ENCODE results near the gene CRYBA4. TPM values are rescaled to one million over a fixed set of nuclear protein-coding genes. Genes with fewer than 3 reads are reported as not detected.

CRYBA4 gene
- total RNA-seq, 2 experiments from 2014 or later: not detected

GRCh38 chr22:26616650-26617049 is 5.1 kb upstream of the CRYBA4 start:
- Histone ChIP-seq H3K27me3 (ENCODE audit: control insufficient read depth in 1 of 2, insufficient read depth in 2 of 2, low read length in 2 of 2) (no peaks in the 10 kb centered on the region), H3K4me3 (ENCODE audit: low read length) (no peak overlapping the region), H3K36me3 (ENCODE audit: insufficient read depth, low read length) (no peaks in the 10 kb centered on the region), H3K4me1 (ENCODE audit: insufficient read depth, low read length) (peaks cover 3% of the 10 kb centered on the region), H3K9me3 (ENCODE audit: control insufficient read depth in 1 of 2, insufficient read depth in 1 of 2, low read length in 2 of 2) (no peaks in the 10 kb centered on the region), H3K27ac (ENCODE audit: low read depth in 1 of 2, low read length in 2 of 2) (no peak overlapping the region)
- ChIA-PET POLR2A (no interaction called here), CTCF (no interaction called here)
- ATAC-seq (ENCODE audit: poor library complexity) (no peak), DNase-seq (no peak)
- Mint-ChIP-seq H3K4me1 (ENCODE audit: low read depth) (no peaks in the 10 kb centered on the region), H3K9me3 (no peaks in the 10 kb centered on the region), H3K4me3 (no peak overlapping the region), H3K36me3 (ENCODE audit: low read depth) (no peaks in the 10 kb centered on the region), H3K27me3 (no peaks in the 10 kb centered on the region), H3K27ac (no peak overlapping the region)
- no peak for TF ChIP-seq CTCF (IDR thresholded peaks at IDR 0.05)
- intact Hi-C loops (cut with DNase I, micrococcal nuclease): no loop called here

- no peak for ATAC-seq (ENCODE audit: poor library complexity)
- H3K27me3 Mint-ChIP-seq: no peaks in the 10 kb centered on the region
- no peaks in the 10 kb centered on the region for H3K36me3 ChIP-seq (ENCODE audit: insufficient read depth, low read length)
- H3K4me1 Mint-ChIP-seq (ENCODE audit: low read depth): no peaks in the 10 kb centered on the region
- peaks cover 3% of the 10 kb centered on the region for H3K4me1 ChIP-seq (ENCODE audit: insufficient read depth, low read length)
- no peaks in the 10 kb centered on the region for H3K9me3 Mint-ChIP-seq
- H3K27me3 ChIP-seq (ENCODE audit: control insufficient read depth in 1 of 2, insufficient read depth in 2 of 2, low read length in 2 of 2): no peaks in the 10 kb centered on the region
- no peak within 1 kb of the TSS for H3K27ac ChIP-seq (ENCODE audit: low read depth in 1 of 2, low read length in 2 of 2)
- no peak within 1 kb of the TSS for H3K27ac Mint-ChIP-seq
- no peak within 1 kb of the TSS for H3K4me3 ChIP-seq (ENCODE audit: low read length)
- DNase-seq: no peak
- POLR2A ChIA-PET: no interaction called here
- no peaks in the 10 kb centered on the region for H3K9me3 ChIP-seq (ENCODE audit: control insufficient read depth in 1 of 2, insufficient read depth in 1 of 2, low read length in 2 of 2)
- TF ChIP-seq CTCF (IDR thresholded peaks at IDR 0.05): no peak
- intact Hi-C loops (cut with DNase I, micrococcal nuclease): no loop called here
- no peaks in the 10 kb centered on the region for H3K36me3 Mint-ChIP-seq (ENCODE audit: low read depth)
- H3K4me3 Mint-ChIP-seq: no peak within 1 kb of the TSS
- CTCF ChIA-PET: no interaction called here
These were observed 4.2 kb upstream of the CRYBA4 start, which contains the start of gene CRYBB1 for GRCh38 chr22:26617271-26618199. Gene CRYBB1, minus strand, starts transcription at chr22:26618027. Its CDS starts 1,708 bp downstream, at chr22:26616319.

- H3K36me3 ChIP-seq (ENCODE audit: insufficient read depth, low read length): no peaks in the 10 kb centered on the region
- DNase-seq (no peak), ATAC-seq (ENCODE audit: poor library complexity) (no peak)
- H3K27ac Mint-ChIP-seq: no peak overlapping the region
- H3K27ac ChIP-seq (ENCODE audit: low read depth in 1 of 2, low read length in 2 of 2): no peak overlapping the region
- no peaks in the 10 kb centered on the region for H3K27me3 ChIP-seq (ENCODE audit: control insufficient read depth in 1 of 2, insufficient read depth in 2 of 2, low read length in 2 of 2)
- CTCF ChIA-PET: no interaction called here
- no peaks in the 10 kb centered on the region for H3K9me3 Mint-ChIP-seq
- no peaks in the 10 kb centered on the region for H3K4me1 Mint-ChIP-seq (ENCODE audit: low read depth)
- POLR2A ChIA-PET: no interaction called here
- peaks cover 3% of the 10 kb centered on the region for H3K4me1 ChIP-seq (ENCODE audit: insufficient read depth, low read length)
- no peaks in the 10 kb centered on the region for H3K36me3 Mint-ChIP-seq (ENCODE audit: low read depth)
- no peaks in the 10 kb centered on the region for H3K9me3 ChIP-seq (ENCODE audit: control insufficient read depth in 1 of 2, insufficient read depth in 1 of 2, low read length in 2 of 2)
- TF ChIP-seq CTCF (IDR thresholded peaks at IDR 0.05): no peak
- intact Hi-C loops (cut with DNase I, micrococcal nuclease): no loop called here
- no peak overlapping the region for H3K4me3 ChIP-seq (ENCODE audit: low read length)
- H3K4me3 Mint-ChIP-seq: no peak overlapping the region
- no peaks in the 10 kb centered on the region for H3K27me3 Mint-ChIP-seq
These were observed 3.3 kb upstream of the CRYBA4 start for GRCh38 chr22:26618455-26618854.
